UCSD-AML1 (cell line): ENCODE results near the gene ZNF222.

Experiments
- DNase-seq: peaks from one replicate; lab custom pipeline; 2025; ENCODE audit not compliant: unreplicated experiment; lab: John Stamatoyannopoulos, UW

Gene ZNF222

GRCh38 chr19:44051650-44052402 lies 26.6 kb downstream of the ZNF222 start, which contains the start of gene ZNF223:
Gene ZNF223, plus strand, starts transcription at chr19:44052036. Its CDS starts 3,141 bp downstream, at chr19:44055177.
- DNase-seq: peak; percentile 87

- no peak for DNase-seq
Observed at GRCh38 chr19:44055870-44056269, 30.7 kb downstream of the ZNF222 start.

GRCh38 chr19:44059229-44059628 lies 34.0 kb downstream of the ZNF222 start:
- DNase-seq: no peak

DNA sequence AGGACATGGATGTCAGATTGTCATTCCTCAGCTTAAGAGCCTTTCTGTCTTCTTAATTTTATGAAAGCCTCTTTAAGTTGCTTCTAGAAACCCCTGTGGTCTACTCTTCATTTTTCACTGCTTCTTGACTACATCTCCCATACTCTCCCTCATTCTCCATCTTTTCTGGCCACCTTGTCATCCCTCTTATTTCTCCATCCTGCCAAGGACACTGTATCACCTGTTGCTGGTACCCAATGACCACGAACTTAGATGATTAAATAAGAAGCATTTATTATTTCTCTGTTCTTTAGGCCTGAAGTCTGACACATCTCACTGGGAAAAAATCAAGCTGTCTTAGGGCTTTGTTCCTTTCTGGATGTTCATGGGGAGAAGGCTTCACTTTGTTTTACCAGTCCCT lies 35.9 kb downstream of the ZNF222 start:
- DNase-seq: no peak

- DNase-seq: no peak
Observed at GRCh38 chr19:44066305-44066704, 41.1 kb downstream of the ZNF222 start.

- no peak for DNase-seq
Observed at GRCh38 chr19:44069415-44069814, 44.2 kb downstream of the ZNF222 start.

GRCh38 chr19:44071824-44072542 lies 46.8 kb downstream of the ZNF222 start, which contains the start of gene ZNF284:
Gene ZNF284, plus strand, starts transcription at chr19:44072159. Its CDS starts 4,231 bp downstream, at chr19:44076390.
- peak; percentile 87 for DNase-seq

GRCh38 chr19:44072543-44073401 lies 47.6 kb downstream of the ZNF222 start:
- no peak for DNase-seq

- no peak for DNase-seq
Observed at GRCh38 chr19:44076325-44076724, 51.1 kb downstream of the ZNF222 start.
